ENCODE data around the gene PCSK4.
"Not testable (repeated sequence)": the region's sequence is repeated elsewhere in the genome, so short reads cannot be mapped to it uniquely, and the experiment has no call there.

DNA sequence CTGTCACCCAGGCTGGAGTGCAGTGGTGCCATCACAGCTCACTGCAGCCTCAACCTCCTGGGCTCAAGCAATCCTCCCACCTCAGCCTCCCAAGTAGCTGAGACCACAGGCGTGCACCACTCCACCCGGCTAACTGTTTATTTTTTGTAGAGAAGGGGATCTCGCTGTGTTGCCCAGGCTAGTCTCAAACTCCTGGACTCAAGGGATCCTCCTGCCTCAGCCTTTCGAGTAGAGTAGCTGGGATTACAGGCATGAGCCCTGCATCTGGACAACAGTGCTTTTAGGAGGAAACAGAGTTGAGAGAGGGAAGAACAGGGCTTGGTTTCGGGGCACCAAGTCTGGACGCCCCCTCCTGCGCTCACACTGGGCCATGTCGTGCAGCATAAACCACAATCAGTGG is 29.7 kb upstream of the PCSK4 start:
- TF ChIP-seq, protein P1, sequence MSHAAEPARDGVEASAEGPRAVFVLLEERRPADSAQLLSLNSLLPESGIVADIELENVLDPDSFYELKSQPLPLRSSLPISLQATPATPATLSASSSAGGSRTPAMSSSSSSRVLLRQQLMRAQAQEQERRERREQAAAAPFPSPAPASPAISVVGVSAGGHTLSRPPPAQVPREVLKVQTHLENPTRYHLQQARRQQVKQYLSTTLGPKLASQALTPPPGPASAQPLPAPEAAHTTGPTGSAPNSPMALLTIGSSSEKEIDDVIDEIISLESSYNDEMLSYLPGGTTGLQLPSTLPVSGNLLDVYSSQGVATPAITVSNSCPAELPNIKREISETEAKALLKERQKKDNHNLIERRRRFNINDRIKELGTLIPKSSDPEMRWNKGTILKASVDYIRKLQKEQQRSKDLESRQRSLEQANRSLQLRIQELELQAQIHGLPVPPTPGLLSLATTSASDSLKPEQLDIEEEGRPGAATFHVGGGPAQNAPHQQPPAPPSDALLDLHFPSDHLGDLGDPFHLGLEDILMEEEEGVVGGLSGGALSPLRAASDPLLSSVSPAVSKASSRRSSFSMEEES (CRISPR knock-in tag; IDR thresholded peaks at IDR 0.05) = not testable (repeated sequence)
- TF ChIP-seq POLR2A (conservative IDR thresholded peaks at IDR 0.05); ZNF695 (CRISPR knock-in tag; IDR thresholded peaks at IDR 0.05); ETV6 (IDR thresholded peaks at IDR 0.05; ENCODE audit: borderline replicate concordance in 1 of 2, low read depth in 2 of 2, low read length in 1 of 2); ETV6 (CRISPR knock-in tag; IDR thresholded peaks at IDR 0.05; ENCODE audit: borderline replicate concordance); PCBP2 (IDR thresholded peaks at IDR 0.05; ENCODE audit: low read depth, low read length, poor library complexity, severe bottlenecking); EGR1 (conservative IDR thresholded peaks at IDR 0.05); KHSRP (IDR thresholded peaks at IDR 0.05); RAD21 (CRISPR knock-in tag; conservative IDR thresholded peaks at IDR 0.05 in 1 of 2, IDR thresholded peaks at IDR 0.05 in 1 of 2); EP300 (IDR thresholded peaks at IDR 0.05; ENCODE audit: low read length): not testable (repeated sequence)
- TF ChIP-seq, protein P2, sequence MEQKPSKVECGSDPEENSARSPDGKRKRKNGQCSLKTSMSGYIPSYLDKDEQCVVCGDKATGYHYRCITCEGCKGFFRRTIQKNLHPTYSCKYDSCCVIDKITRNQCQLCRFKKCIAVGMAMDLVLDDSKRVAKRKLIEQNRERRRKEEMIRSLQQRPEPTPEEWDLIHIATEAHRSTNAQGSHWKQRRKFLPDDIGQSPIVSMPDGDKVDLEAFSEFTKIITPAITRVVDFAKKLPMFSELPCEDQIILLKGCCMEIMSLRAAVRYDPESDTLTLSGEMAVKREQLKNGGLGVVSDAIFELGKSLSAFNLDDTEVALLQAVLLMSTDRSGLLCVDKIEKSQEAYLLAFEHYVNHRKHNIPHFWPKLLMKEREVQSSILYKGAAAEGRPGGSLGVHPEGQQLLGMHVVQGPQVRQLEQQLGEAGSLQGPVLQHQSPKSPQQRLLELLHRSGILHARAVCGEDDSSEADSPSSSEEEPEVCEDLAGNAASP (IDR thresholded peaks at IDR 0.05) = not testable (repeated sequence)
- TF ChIP-seq, protein P3, sequence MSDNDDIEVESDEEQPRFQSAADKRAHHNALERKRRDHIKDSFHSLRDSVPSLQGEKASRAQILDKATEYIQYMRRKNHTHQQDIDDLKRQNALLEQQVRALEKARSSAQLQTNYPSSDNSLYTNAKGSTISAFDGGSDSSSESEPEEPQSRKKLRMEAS (CRISPR knock-in tag; IDR thresholded peaks at IDR 0.05) = not testable (repeated sequence)
- TF ChIP-seq, protein P4, sequence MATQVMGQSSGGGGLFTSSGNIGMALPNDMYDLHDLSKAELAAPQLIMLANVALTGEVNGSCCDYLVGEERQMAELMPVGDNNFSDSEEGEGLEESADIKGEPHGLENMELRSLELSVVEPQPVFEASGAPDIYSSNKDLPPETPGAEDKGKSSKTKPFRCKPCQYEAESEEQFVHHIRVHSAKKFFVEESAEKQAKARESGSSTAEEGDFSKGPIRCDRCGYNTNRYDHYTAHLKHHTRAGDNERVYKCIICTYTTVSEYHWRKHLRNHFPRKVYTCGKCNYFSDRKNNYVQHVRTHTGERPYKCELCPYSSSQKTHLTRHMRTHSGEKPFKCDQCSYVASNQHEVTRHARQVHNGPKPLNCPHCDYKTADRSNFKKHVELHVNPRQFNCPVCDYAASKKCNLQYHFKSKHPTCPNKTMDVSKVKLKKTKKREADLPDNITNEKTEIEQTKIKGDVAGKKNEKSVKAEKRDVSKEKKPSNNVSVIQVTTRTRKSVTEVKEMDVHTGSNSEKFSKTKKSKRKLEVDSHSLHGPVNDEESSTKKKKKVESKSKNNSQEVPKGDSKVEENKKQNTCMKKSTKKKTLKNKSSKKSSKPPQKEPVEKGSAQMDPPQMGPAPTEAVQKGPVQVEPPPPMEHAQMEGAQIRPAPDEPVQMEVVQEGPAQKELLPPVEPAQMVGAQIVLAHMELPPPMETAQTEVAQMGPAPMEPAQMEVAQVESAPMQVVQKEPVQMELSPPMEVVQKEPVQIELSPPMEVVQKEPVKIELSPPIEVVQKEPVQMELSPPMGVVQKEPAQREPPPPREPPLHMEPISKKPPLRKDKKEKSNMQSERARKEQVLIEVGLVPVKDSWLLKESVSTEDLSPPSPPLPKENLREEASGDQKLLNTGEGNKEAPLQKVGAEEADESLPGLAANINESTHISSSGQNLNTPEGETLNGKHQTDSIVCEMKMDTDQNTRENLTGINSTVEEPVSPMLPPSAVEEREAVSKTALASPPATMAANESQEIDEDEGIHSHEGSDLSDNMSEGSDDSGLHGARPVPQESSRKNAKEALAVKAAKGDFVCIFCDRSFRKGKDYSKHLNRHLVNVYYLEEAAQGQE (IDR thresholded peaks at IDR 0.05; ENCODE audit: borderline replicate concordance) = not testable (repeated sequence)
- TF ChIP-seq, protein P4 (CRISPR knock-in tag; IDR thresholded peaks at IDR 0.05; ENCODE audit: low read depth) = not testable (repeated sequence)
- TF ChIP-seq, protein P5, sequence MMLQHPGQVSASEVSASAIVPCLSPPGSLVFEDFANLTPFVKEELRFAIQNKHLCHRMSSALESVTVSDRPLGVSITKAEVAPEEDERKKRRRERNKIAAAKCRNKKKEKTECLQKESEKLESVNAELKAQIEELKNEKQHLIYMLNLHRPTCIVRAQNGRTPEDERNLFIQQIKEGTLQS (IDR thresholded peaks at IDR 0.05) = not testable (repeated sequence)
- TF ChIP-seq, protein P5 (CRISPR knock-in tag; conservative IDR thresholded peaks at IDR 0.05) = not testable (repeated sequence)
